ENCODE results near the gene THADA. TPM values are rescaled to one million over a fixed set of nuclear protein-coding genes. Genes with fewer than 3 reads are reported as not detected.

THADA gene
- total RNA-seq, 1 experiment from 2014 or later, result 20.1 TPM

DNA sequence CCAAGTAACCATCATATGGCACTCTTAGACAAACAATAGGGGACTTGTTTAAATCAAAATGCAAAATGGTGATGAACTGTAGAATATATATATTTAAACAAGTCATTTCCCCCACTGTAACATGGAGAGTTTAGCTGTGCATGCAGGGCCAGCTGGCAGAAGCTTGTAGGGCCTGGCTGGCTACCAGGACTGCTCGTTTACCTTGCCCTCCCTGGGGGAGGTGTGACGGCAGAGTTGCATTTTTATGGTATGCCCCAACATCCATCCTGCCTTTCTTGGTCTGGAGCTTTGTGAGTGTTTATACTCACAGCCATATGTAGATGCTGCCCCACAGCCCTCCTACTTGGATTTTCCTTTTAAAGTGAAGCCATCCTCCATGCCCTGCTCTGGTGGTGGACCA, 267.7 kb downstream of the THADA start:
- Histone ChIP-seq H3K27me3 (ENCODE audit: insufficient read depth, low read length) (no peaks in the 10 kb centered on the region), H2BK15ac (ENCODE audit: low read depth, low read length) (no peak overlapping the region), H3K79me1 (ENCODE audit: insufficient read depth, low read depth, low read length, poor library complexity, severe bottlenecking) (no peaks in the 10 kb centered on the region), H2AK5ac (ENCODE audit: insufficient read length, low read length) (no peak overlapping the region), H2BK120ac (ENCODE audit: low read depth, low read length, poor library complexity, severe bottlenecking) (no peak overlapping the region), H4K20me1 (ENCODE audit: control insufficient read depth, insufficient read depth, insufficient read length) (no peaks in the 10 kb centered on the region), H4K8ac (replicated peaks; ENCODE audit: insufficient read length, low read depth, low read length) (no peak overlapping the region), H3K79me2 (ENCODE audit: insufficient read depth, low read length) (no peaks in the 10 kb centered on the region), H2BK20ac (ENCODE audit: low read depth, low read length, poor library complexity, severe bottlenecking) (no peak overlapping the region), H3K18ac (ENCODE audit: insufficient read length, low read depth, low read length) (no peak overlapping the region), H2AFZ (ENCODE audit: low read length) (no peak overlapping the region), H3K9me3 (ENCODE audit: control insufficient read depth, low read depth, low read length) (no peaks in the 10 kb centered on the region), H2BK12ac (ENCODE audit: insufficient read length, low read depth, low read length) (no peak overlapping the region), H3K23ac (ENCODE audit: insufficient read length, low read depth, low read length) (no peak overlapping the region), H3K23me2 (ENCODE audit: insufficient read length, low read depth, low read length, poor library complexity, severe bottlenecking) (no peaks in the 10 kb centered on the region), H3K14ac (ENCODE audit: insufficient read depth, low read length) (no peak overlapping the region), H3K4me2 (ENCODE audit: insufficient read depth, insufficient read length, low read length) (no peak overlapping the region), H3K4ac (ENCODE audit: low read depth, low read length) (no peak overlapping the region), H3K27ac (ENCODE audit: insufficient read length, low read depth, low read length) (no peak overlapping the region), H3K4me1 (ENCODE audit: insufficient read depth, low read length) (no peaks in the 10 kb centered on the region), H3K9ac (ENCODE audit: extremely low read depth, insufficient read length, low read length) (no peak overlapping the region), H4K91ac (ENCODE audit: insufficient read length, low read depth, low read length) (no peak overlapping the region), H3K56ac (ENCODE audit: insufficient read length, low read depth, low read length) (no peak overlapping the region), H3T11ph (ENCODE audit: low read length) (no peak overlapping the region), H2BK5ac (ENCODE audit: insufficient read length, low read length) (no peak overlapping the region), H4K5ac (ENCODE audit: insufficient read length, low read depth, low read length) (no peak overlapping the region)
- TF ChIP-seq, protein P1, sequence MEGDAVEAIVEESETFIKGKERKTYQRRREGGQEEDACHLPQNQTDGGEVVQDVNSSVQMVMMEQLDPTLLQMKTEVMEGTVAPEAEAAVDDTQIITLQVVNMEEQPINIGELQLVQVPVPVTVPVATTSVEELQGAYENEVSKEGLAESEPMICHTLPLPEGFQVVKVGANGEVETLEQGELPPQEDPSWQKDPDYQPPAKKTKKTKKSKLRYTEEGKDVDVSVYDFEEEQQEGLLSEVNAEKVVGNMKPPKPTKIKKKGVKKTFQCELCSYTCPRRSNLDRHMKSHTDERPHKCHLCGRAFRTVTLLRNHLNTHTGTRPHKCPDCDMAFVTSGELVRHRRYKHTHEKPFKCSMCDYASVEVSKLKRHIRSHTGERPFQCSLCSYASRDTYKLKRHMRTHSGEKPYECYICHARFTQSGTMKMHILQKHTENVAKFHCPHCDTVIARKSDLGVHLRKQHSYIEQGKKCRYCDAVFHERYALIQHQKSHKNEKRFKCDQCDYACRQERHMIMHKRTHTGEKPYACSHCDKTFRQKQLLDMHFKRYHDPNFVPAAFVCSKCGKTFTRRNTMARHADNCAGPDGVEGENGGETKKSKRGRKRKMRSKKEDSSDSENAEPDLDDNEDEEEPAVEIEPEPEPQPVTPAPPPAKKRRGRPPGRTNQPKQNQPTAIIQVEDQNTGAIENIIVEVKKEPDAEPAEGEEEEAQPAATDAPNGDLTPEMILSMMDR (conservative IDR thresholded peaks at IDR 0.05), result no peak
- Mint-ChIP-seq H3K27ac (no peak overlapping the region), H3K9me3 (no peaks in the 10 kb centered on the region), H3K4me3 (no peak overlapping the region), H3K36me3 (ENCODE audit: insufficient read depth in 1 of 3, low read depth in 3 of 3) (no peaks in the 10 kb centered on the region; a peak in 1 of 7 replicates), H3K27me3 (ENCODE audit: low read depth) (no peaks in the 10 kb centered on the region), H3K4me1 (peaks cover 5 to 9% of the 10 kb centered on the region in 2 experiments)
- no CpG with 5 or more reads among the region's 2 CpGs for WGBS (ENCODE audit: extremely low coverage, insufficient read length, low lambda C conversion rate)
- DNase-seq, result no peak

All from H9 (cell line).